Measurements from ENCODE around the gene TOGARAM1. TPM values are rescaled to one million over a fixed set of nuclear protein-coding genes. Genes with fewer than 3 reads are reported as not detected.

The TOGARAM1 gene
- total RNA-seq, 4 donors from 2014 or later = 13.7 to 37.2 (median 25.3) TPM

GRCh38 chr14:44988694-44989093 is 26.7 kb downstream of the TOGARAM1 start:
- Histone ChIP-seq H3K4me1 (no peaks in the 10 kb centered on the region), H3K36me3 (no peaks in the 10 kb centered on the region), H3K9me3 (no peaks in the 10 kb centered on the region), H3K27ac (no peak overlapping the region), H3K27me3 (no peaks in the 10 kb centered on the region), H3K4me3 (no peak overlapping the region)
- no peak for DNase-seq
- TF ChIP-seq, protein P1, sequence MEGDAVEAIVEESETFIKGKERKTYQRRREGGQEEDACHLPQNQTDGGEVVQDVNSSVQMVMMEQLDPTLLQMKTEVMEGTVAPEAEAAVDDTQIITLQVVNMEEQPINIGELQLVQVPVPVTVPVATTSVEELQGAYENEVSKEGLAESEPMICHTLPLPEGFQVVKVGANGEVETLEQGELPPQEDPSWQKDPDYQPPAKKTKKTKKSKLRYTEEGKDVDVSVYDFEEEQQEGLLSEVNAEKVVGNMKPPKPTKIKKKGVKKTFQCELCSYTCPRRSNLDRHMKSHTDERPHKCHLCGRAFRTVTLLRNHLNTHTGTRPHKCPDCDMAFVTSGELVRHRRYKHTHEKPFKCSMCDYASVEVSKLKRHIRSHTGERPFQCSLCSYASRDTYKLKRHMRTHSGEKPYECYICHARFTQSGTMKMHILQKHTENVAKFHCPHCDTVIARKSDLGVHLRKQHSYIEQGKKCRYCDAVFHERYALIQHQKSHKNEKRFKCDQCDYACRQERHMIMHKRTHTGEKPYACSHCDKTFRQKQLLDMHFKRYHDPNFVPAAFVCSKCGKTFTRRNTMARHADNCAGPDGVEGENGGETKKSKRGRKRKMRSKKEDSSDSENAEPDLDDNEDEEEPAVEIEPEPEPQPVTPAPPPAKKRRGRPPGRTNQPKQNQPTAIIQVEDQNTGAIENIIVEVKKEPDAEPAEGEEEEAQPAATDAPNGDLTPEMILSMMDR (IDR thresholded peaks at IDR 0.05) = no peak
- no peak for TF ChIP-seq POLR2A (IDR thresholded peaks at IDR 0.05)

- H3K4me3 ChIP-seq = no peak overlapping the region
- DNase-seq = no peak
- no peaks in the 10 kb centered on the region for H3K9me3 ChIP-seq
- no peaks in the 10 kb centered on the region for H3K36me3 ChIP-seq
- no peaks in the 10 kb centered on the region for H3K27me3 ChIP-seq
- H3K27ac ChIP-seq = no peak overlapping the region
- no peaks in the 10 kb centered on the region for H3K4me1 ChIP-seq
- TF ChIP-seq, protein P1 (IDR thresholded peaks at IDR 0.05) = no peak
- no peak for TF ChIP-seq POLR2A (IDR thresholded peaks at IDR 0.05)
Measured at GRCh38 chr14:44989497-44990440, 27.8 kb downstream of the TOGARAM1 start.

DNA sequence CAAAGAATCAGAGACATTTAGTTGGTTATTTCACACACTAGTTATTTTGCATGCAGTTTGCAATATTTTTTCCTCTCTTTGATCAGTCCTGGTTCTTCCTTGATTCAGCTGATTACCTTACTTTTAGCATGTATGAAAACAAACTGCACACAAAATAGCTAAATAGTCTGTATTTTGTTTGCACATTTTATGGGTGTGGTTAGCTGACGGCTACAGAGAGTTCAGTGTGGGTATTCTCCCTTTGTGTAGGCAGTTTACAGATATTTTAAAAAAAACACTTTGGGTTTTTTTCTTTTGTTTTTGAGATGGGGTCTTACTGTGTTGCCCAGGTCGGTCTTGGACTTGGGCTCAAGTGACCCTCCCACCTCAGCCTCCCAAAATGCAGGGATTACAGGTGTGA is 28.5 kb downstream of the TOGARAM1 start:
- no peaks in the 10 kb centered on the region for H3K36me3 ChIP-seq
- H3K27ac ChIP-seq = no peak overlapping the region
- no peaks in the 10 kb centered on the region for H3K9me3 ChIP-seq
- no peak for DNase-seq
- H3K4me3 ChIP-seq = no peak overlapping the region
- TF ChIP-seq, protein P1 (IDR thresholded peaks at IDR 0.05) = no peak
- TF ChIP-seq POLR2A (IDR thresholded peaks at IDR 0.05) = no peak
- no peaks in the 10 kb centered on the region for H3K27me3 ChIP-seq
- H3K4me1 ChIP-seq = no peaks in the 10 kb centered on the region

DNA sequence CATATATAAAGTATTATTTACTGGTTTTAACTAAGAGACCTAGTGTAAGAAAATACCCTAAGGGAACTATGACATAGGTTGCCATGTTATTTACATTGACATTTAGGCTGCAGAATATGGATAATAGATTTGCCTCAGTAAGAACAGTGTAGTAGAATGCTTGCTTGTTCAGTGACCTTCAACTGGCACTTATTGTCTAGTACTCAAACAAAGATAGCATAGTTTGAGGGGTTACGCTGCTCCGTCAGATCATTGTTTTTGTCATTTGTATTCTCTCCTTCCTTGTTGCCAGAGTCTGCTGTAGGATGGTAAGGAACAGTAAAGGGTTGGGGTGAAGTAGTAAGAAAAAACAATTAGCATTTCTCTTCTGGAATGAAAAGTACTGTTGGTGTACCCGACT is 33.2 kb downstream of the TOGARAM1 start:
- H3K27ac ChIP-seq = no peak overlapping the region
- no peaks in the 10 kb centered on the region for H3K4me1 ChIP-seq
- no peaks in the 10 kb centered on the region for H3K27me3 ChIP-seq
- no peak for DNase-seq
- H3K9me3 ChIP-seq = no peaks in the 10 kb centered on the region
- peaks cover 0 to 10% (median 0%) of the 10 kb centered on the region in 3 donors for H3K36me3 ChIP-seq
- no peak for TF ChIP-seq POLR2A (IDR thresholded peaks at IDR 0.05)
- TF ChIP-seq, protein P1 (IDR thresholded peaks at IDR 0.05) = no peak
- H3K4me3 ChIP-seq = no peak overlapping the region

DNA sequence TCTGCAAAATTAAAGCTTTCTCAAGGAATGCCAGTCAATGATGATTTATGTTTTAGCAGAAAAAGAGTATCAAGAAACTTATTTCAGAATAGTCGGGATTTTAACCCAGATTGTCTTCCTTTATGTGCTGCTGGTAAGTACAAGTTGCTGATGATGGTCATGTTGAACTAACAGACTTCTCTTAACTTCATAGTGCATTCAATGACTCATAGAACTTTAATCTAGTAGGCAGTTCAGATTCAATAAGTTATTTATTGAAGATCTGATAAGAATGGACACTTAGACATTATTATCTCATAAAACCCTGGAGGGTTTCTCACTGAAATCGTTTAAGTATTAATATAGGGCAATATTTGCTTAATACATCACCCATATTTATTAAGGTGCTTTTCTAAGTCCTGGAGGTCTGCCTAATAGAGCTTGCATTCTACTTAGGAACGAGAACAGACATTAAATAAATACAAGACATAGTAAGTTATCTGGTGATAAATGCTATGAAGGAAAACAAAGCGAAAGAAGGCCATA is 33.8 kb downstream of the TOGARAM1 start:
- Histone ChIP-seq H3K4me1 (no peaks in the 10 kb centered on the region), H3K27me3 (no peaks in the 10 kb centered on the region), H3K27ac (no peak overlapping the region), H3K9me3 (no peaks in the 10 kb centered on the region), H3K4me3 (no peak overlapping the region), H3K36me3 (peaks cover 0 to 14% (median 0%) of the 10 kb centered on the region in 3 donors)
- TF ChIP-seq, protein P1 (IDR thresholded peaks at IDR 0.05) = no peak
- TF ChIP-seq POLR2A (IDR thresholded peaks at IDR 0.05) = no peak
- DNase-seq = no peak

Data from Peyer's patch (tissue), 4 donors.